HFFc6 (cell line): ENCODE measurements around the gene ADAT3. TPM values are rescaled to one million over a fixed set of nuclear protein-coding genes. Genes with fewer than 3 reads are reported as not detected.

Experiments used
- DNase-seq: peaks from one replicate; pipeline ENCODE4 v3.0.0-alpha.2; 2018
- H3K27ac Mint-ChIP-seq: 2 replicates; pipeline ENCODE4 v1.8.0; 2020; ENCODE audit warnings: mild to moderate bottlenecking, mixed read lengths
- H3K27me3 Mint-ChIP-seq: 2 replicates; pipeline ENCODE4 v1.8.0; 2021; ENCODE audit warnings: mild to moderate bottlenecking, moderate library complexity, mixed read lengths; ENCODE audit not compliant: insufficient read depth
- H3K36me3 Mint-ChIP-seq: 2 replicates; pipeline ENCODE4 v1.8.0; 2021; ENCODE audit warnings: low read depth, mixed read lengths
- H3K4me1 Mint-ChIP-seq: 2 replicates; pipeline ENCODE4 v1.8.0; 2020; ENCODE audit warnings: low read depth, mixed read lengths
- H3K4me3 Mint-ChIP-seq: 2 replicates; pipeline ENCODE4 v1.8.0; 2020; ENCODE audit warnings: mild to moderate bottlenecking, moderate library complexity, mixed read lengths
- H3K9me3 Mint-ChIP-seq: 2 replicates; pipeline ENCODE4 v1.8.0; 2020; ENCODE audit warnings: mild to moderate bottlenecking, mixed read lengths
- long read RNA-seq: library from polyadenylated mRNA; unstranded; transcript quantifications from one replicate; pipeline ENCODE4 v2.0.0, GENCODE V29; 2019
- total RNA-seq, 6 experiments: library from RNA; stranded (reverse); fragmentation: NEBNext Ultra II Directional; extraction: Animal tissue kit (Norgen Biotek cat#: 25700); gene quantifications; 2 replicates in 1 of 6; 3 replicates in 5 of 6; pipeline ENCODE4 v1.2.3, GENCODE V29; 2021
- TF ChIP-seq, protein P1 (sequence below): fragments of 200-600 bp; sonication (generic); IDR thresholded peaks from 2 replicates; pipeline ENCODE4 v1.5.0; 2021; ENCODE audit warnings: antibody characterized with exemption, mild to moderate bottlenecking

ADAT3 gene
- 1 to 10 TPM; 2.3 to 4.2 (median 3.0) TPM for total RNA-seq
- long read RNA-seq, partial matches to known transcripts, result 2 of 7 reads
- long read RNA-seq, other reads (novel, unspliced or antisense), result 2 of 7 reads

DNA sequence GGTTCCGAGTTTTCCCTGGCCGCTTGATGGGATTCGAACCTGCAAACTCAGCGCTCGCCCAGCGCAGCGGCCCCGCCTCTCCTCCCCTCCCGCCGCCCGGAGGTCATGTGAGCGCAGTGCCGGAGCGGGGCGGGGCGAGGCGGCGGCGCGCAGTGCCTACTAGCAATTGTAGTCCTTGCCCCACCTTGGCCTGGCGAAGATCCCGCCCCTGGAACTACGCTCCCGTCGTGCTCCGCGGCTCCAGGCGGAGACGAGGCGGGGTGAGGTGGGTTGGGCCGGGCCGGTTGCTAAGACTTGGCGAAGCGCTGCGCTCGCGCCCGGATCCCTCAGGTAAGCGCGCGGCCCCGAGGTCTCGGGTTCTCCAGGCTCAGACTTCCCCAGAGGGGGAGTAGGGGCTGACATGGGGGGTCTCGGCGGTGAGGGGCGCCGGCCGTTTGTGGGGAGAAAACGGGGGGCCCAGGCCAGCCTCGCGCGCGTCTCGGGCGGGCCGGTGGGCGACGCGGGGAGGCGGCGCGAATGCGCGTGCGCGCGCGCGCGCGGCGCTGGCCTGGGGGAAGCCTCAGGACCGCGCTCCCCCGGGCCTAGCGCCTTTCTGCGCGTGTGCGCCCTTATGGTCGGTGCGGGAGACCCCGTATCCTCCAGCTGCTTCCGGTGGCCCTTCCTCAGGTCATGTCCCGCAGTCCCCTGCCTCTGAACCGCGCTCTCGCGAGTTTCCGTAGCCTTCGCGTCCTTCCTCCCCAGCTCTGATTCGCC is at the start of gene ADAT3, which contains the start of gene SCAMP4:
ADAT3 (plus strand) TSS at position 290 of the 753 bp plus-strand sequence. CDS start 6,649 bp downstream, outside the sequence.
SCAMP4 (plus strand) TSS at position 290 of the 753 bp plus-strand sequence. CDS start 9,621 bp downstream, outside the sequence.
- no peaks in the 10 kb centered on the region; the same call in 1 of the 2 replicates for H3K27me3 Mint-ChIP-seq
- peak; percentile 99 for DNase-seq

GRCh38 chr19:1855828-1856255 is 49.4 kb upstream of the ADAT3 start:
- no peaks in the 10 kb centered on the region; the same call in 1 of the 2 replicates for H3K36me3 Mint-ChIP-seq
- peak overlapping the region; percentile 88 for H3K27ac Mint-ChIP-seq
- no peak for DNase-seq
- no peaks in the 10 kb centered on the region for H3K9me3 Mint-ChIP-seq
- H3K4me3 Mint-ChIP-seq, result peak overlapping the region; percentile 77
- TF ChIP-seq, protein P1, sequence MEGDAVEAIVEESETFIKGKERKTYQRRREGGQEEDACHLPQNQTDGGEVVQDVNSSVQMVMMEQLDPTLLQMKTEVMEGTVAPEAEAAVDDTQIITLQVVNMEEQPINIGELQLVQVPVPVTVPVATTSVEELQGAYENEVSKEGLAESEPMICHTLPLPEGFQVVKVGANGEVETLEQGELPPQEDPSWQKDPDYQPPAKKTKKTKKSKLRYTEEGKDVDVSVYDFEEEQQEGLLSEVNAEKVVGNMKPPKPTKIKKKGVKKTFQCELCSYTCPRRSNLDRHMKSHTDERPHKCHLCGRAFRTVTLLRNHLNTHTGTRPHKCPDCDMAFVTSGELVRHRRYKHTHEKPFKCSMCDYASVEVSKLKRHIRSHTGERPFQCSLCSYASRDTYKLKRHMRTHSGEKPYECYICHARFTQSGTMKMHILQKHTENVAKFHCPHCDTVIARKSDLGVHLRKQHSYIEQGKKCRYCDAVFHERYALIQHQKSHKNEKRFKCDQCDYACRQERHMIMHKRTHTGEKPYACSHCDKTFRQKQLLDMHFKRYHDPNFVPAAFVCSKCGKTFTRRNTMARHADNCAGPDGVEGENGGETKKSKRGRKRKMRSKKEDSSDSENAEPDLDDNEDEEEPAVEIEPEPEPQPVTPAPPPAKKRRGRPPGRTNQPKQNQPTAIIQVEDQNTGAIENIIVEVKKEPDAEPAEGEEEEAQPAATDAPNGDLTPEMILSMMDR, result no peak
- peaks cover 25% of the 10 kb centered on the region for H3K4me1 Mint-ChIP-seq
- no peaks in the 10 kb centered on the region; the same call in 1 of the 2 replicates for H3K27me3 Mint-ChIP-seq

More for the DNA sequence above, at the start of gene ADAT3, which contains the start of gene SCAMP4:
- H3K27ac Mint-ChIP-seq, result peak within 1 kb of the TSS; percentile 94
- no peaks in the 10 kb centered on the region for H3K9me3 Mint-ChIP-seq
- TF ChIP-seq, protein P1, result no peak
- peaks cover 10% of the 10 kb centered on the region for H3K4me1 Mint-ChIP-seq
- H3K4me3 Mint-ChIP-seq, result peak within 1 kb of the TSS; percentile 93
- H3K36me3 Mint-ChIP-seq, result no peaks in the 10 kb centered on the region; the same call in 1 of the 2 replicates

DNA sequence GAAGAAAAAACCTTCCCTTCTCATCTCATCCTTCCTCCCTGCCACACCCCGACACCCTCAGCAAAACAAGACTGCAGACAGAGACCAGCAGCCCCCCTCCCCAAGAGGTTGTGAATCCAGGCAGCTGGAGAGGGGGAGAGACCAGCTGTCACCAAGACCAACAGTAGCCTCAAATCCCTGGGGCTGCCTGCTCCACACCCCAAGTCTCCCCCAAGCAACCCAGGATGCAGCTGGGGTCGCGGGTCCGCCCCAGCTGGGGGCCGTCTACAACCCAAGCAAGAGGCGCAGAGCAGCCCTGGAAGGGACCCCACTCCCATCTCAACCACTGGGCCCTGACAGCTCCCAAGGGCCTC is 48.9 kb upstream of the ADAT3 start:
- peak overlapping the region; percentile 77 for H3K4me3 Mint-ChIP-seq
- TF ChIP-seq, protein P1, result no peak
- peaks cover 30% of the 10 kb centered on the region for H3K4me1 Mint-ChIP-seq
- no peaks in the 10 kb centered on the region for H3K9me3 Mint-ChIP-seq
- no peaks in the 10 kb centered on the region; the same call in 1 of the 2 replicates for H3K36me3 Mint-ChIP-seq
- DNase-seq, result no peak
- peak overlapping the region; percentile 88 for H3K27ac Mint-ChIP-seq
- no peaks in the 10 kb centered on the region; the same call in 1 of the 2 replicates for H3K27me3 Mint-ChIP-seq

GRCh38 chr19:1856698-1857603 is 48.2 kb upstream of the ADAT3 start:
- Mint-ChIP-seq H3K4me1 (peaks cover 36% of the 10 kb centered on the region), H3K27ac (peak overlapping the region; percentile 88), H3K4me3 (peak overlapping the region; percentile 77), H3K9me3 (no peaks in the 10 kb centered on the region), H3K36me3 (peaks cover 2% of the 10 kb centered on the region; the same call in 1 of the 2 replicates), H3K27me3 (no peaks in the 10 kb centered on the region; the same call in 1 of the 2 replicates)
- TF ChIP-seq, protein P1, result no peak
- peak; percentile 78 for DNase-seq
